ENCODE measurements around the gene COL19A1.

COL19A1 gene

DNA sequence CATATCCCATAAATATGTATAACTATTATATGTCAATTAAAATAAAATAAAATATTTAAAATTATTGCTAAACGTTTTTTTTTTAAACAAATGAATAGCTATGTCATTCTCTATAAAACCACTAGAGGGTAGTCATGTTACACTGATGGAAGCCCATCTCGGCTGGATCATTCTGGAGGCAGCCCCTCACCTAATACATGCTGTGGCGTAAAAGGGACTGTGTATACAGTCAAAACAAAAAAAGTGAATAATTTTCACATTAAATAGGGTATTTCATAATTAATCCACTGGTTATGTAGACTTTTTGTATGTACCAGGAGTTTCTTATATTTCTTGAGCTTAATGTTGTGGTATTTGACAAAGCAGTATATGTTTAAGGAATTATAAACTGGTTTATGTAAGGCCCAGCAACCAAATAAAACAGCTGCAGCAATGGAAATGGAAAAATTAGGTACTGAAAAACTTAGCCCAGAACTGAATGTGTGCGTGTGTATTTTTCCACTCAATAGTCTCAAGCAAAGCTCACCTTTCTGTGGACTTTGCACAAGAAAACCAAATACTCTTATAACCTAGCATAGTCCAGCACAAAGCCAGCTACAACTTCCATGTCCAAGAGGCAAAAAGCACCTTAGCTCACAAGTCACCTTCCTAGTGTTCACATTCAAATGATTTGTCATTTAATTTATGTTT is 354.8 kb downstream of the COL19A1 start:
- H3K27me3 ChIP-seq (ENCODE audit: insufficient read depth, low read length, poor library complexity, severe bottlenecking), result no peaks in the 10 kb centered on the region
- H3K9me3 ChIP-seq (ENCODE audit: insufficient read depth, low read depth, low read length), result no peaks in the 10 kb centered on the region
- H3K79me2 ChIP-seq (ENCODE audit: insufficient read depth, low read length), result no peaks in the 10 kb centered on the region
- H3K4me2 ChIP-seq (ENCODE audit: low read depth, low read length, poor library complexity, severe bottlenecking), result no peak overlapping the region
- no peak overlapping the region for H3K4me3 ChIP-seq (ENCODE audit: low read length, poor library complexity, severe bottlenecking)
- no peaks in the 10 kb centered on the region for H3K9me2 ChIP-seq (replicated peaks; ENCODE audit: low read depth, low read length)
- no peaks in the 10 kb centered on the region for H4K20me1 ChIP-seq (ENCODE audit: insufficient read depth, low read length, poor library complexity, severe bottlenecking)
- no peaks in the 10 kb centered on the region for H3F3A ChIP-seq (ENCODE audit: low read depth)
- H3K36me3 ChIP-seq (ENCODE audit: insufficient read depth, low read length), result no peaks in the 10 kb centered on the region
- H3K9ac ChIP-seq (ENCODE audit: low read depth, low read length, poor library complexity, severe bottlenecking), result no peak overlapping the region
- no peaks in the 10 kb centered on the region for H3K4me1 ChIP-seq (ENCODE audit: insufficient read depth, low read length, poor library complexity, severe bottlenecking)
- no peak for TF ChIP-seq EZH2phosphoT487 (IDR thresholded peaks at IDR 0.05; ENCODE audit: borderline replicate concordance)
- TF ChIP-seq, protein P1, sequence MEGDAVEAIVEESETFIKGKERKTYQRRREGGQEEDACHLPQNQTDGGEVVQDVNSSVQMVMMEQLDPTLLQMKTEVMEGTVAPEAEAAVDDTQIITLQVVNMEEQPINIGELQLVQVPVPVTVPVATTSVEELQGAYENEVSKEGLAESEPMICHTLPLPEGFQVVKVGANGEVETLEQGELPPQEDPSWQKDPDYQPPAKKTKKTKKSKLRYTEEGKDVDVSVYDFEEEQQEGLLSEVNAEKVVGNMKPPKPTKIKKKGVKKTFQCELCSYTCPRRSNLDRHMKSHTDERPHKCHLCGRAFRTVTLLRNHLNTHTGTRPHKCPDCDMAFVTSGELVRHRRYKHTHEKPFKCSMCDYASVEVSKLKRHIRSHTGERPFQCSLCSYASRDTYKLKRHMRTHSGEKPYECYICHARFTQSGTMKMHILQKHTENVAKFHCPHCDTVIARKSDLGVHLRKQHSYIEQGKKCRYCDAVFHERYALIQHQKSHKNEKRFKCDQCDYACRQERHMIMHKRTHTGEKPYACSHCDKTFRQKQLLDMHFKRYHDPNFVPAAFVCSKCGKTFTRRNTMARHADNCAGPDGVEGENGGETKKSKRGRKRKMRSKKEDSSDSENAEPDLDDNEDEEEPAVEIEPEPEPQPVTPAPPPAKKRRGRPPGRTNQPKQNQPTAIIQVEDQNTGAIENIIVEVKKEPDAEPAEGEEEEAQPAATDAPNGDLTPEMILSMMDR (conservative IDR thresholded peaks at IDR 0.05; ENCODE audit: low read length), result peak; percentile 60
- peak overlapping the region; percentile 48 for H2AFZ ChIP-seq (ENCODE audit: low read length)

DNA sequence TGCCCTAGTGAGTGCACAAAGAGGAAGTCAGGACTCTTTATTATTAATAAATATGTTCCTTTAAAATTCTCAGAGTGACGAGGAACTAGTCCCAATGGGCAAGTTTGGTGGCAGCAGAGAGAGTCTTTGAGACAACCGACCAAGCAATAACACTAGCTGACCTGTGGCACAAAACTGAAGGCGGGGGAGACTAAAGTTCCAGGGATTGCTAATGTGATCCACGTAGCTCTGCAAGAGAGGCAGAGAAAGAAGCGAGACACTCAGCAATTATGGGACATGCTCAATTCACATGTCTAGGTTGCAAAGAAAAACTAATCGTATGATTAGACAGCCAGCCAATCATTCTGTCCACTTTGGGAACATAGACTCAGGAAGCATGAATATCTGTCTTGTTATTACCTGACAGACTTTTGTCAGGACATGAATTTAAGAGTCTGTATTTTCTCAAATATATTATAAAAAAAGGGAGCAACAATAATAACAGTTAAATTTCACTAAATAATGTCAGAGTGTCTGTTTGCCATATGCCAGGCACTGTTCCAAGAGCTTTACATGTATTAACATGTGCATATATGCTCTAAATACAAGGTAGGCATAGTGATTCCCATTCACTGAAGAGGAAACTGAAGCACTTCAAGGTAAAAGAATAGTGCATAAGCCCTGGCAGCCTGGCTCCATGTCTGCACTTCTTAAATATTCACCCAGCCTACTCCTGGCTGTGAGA is 355.5 kb downstream of the COL19A1 start:
- Histone ChIP-seq H3K9ac (ENCODE audit: low read depth, low read length, poor library complexity, severe bottlenecking) (no peak overlapping the region), H3K36me3 (ENCODE audit: insufficient read depth, low read length) (no peaks in the 10 kb centered on the region), H3K4me2 (ENCODE audit: low read depth, low read length, poor library complexity, severe bottlenecking) (no peak overlapping the region), H3K79me2 (ENCODE audit: insufficient read depth, low read length) (no peaks in the 10 kb centered on the region), H3K4me3 (ENCODE audit: low read length, poor library complexity, severe bottlenecking) (no peak overlapping the region), H3K4me1 (ENCODE audit: insufficient read depth, low read length, poor library complexity, severe bottlenecking) (no peaks in the 10 kb centered on the region), H4K20me1 (ENCODE audit: insufficient read depth, low read length, poor library complexity, severe bottlenecking) (no peaks in the 10 kb centered on the region), H3K27me3 (ENCODE audit: insufficient read depth, low read length, poor library complexity, severe bottlenecking) (no peaks in the 10 kb centered on the region), H2AFZ (ENCODE audit: low read length) (peak overlapping the region; percentile 48), H3K9me3 (ENCODE audit: insufficient read depth, low read depth, low read length) (no peaks in the 10 kb centered on the region), H3F3A (ENCODE audit: low read depth) (no peaks in the 10 kb centered on the region), H3K9me2 (replicated peaks; ENCODE audit: low read depth, low read length) (no peaks in the 10 kb centered on the region)
- no peak for TF ChIP-seq EZH2phosphoT487 (IDR thresholded peaks at IDR 0.05; ENCODE audit: borderline replicate concordance)

DNA sequence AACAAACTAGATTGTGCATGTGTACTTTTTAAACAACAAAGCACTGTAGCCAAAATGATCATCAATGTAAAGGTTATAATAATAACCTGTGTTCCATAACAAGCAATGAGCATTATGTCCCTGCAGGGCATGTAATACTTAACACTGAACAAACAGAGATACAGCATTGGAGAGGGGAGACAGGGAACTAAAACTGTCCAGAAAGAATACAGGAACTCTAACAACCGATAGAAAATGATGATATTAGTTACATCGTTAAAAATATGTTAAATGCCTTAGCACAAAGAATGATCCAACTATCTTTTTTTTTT is 356.0 kb downstream of the COL19A1 start:
- Histone ChIP-seq H2AFZ (ENCODE audit: low read length) (no peak overlapping the region), H3K9ac (ENCODE audit: low read depth, low read length, poor library complexity, severe bottlenecking) (no peak overlapping the region), H3K27me3 (ENCODE audit: insufficient read depth, low read length, poor library complexity, severe bottlenecking) (no peaks in the 10 kb centered on the region), H3K4me1 (ENCODE audit: insufficient read depth, low read length, poor library complexity, severe bottlenecking) (no peaks in the 10 kb centered on the region), H4K20me1 (ENCODE audit: insufficient read depth, low read length, poor library complexity, severe bottlenecking) (no peaks in the 10 kb centered on the region), H3K79me2 (ENCODE audit: insufficient read depth, low read length) (no peaks in the 10 kb centered on the region), H3K4me3 (ENCODE audit: low read length, poor library complexity, severe bottlenecking) (no peak overlapping the region), H3K9me2 (replicated peaks; ENCODE audit: low read depth, low read length) (no peaks in the 10 kb centered on the region), H3K9me3 (ENCODE audit: insufficient read depth, low read depth, low read length) (no peaks in the 10 kb centered on the region), H3K36me3 (ENCODE audit: insufficient read depth, low read length) (no peaks in the 10 kb centered on the region), H3K4me2 (ENCODE audit: low read depth, low read length, poor library complexity, severe bottlenecking) (no peak overlapping the region), H3F3A (ENCODE audit: low read depth) (no peaks in the 10 kb centered on the region)
- TF ChIP-seq, protein P1 (conservative IDR thresholded peaks at IDR 0.05; ENCODE audit: low read length), result no peak

Measured in Loucy (cell line).